Neural crest cell (in vitro differentiated cells): ENCODE data around the gene MYH6. TPM values are rescaled to one million over a fixed set of nuclear protein-coding genes. Genes with fewer than 3 reads are reported as not detected.

Source experiments
- DNase-seq: peaks from one replicate; pipeline ENCODE4 v3.0.0; 2021; ENCODE audit warnings: low read depth, mixed read lengths, low spot score
- H3K27ac Mint-ChIP-seq: one replicate; pipeline ENCODE4 v1.8.0; 2021; ENCODE audit warnings: mild to moderate bottlenecking, mixed read lengths; ENCODE audit not compliant: unreplicated experiment
- H3K27me3 Mint-ChIP-seq: 2 replicates; pipeline ENCODE4 v1.8.0; 2021; ENCODE audit warnings: low read depth, mild to moderate bottlenecking, mixed read lengths
- H3K36me3 Mint-ChIP-seq: 2 replicates; pipeline ENCODE4 v1.8.0; 2021; ENCODE audit warnings: low read depth, mild to moderate bottlenecking, mixed read lengths
- H3K4me1 Mint-ChIP-seq: 2 replicates; pipeline ENCODE4 v1.8.0; 2021; ENCODE audit warnings: mixed read lengths
- H3K4me3 Mint-ChIP-seq: one replicate; pipeline ENCODE4 v1.8.0; 2021; ENCODE audit warnings: mild to moderate bottlenecking, mixed read lengths
- H3K9me3 Mint-ChIP-seq: 2 replicates; pipeline ENCODE4 v1.8.0; 2021; ENCODE audit warnings: mixed read lengths
- CTCF ChIP-seq: fragments of 200-600 bp; sonication (generic); conservative IDR thresholded peaks from 2 replicates; pipeline ENCODE4 v1.5.0; 2021; ENCODE audit warnings: antibody characterized with exemption, mild to moderate bottlenecking
- total RNA-seq: library from RNA; stranded (reverse); gene quantifications from 2 replicates; pipeline ENCODE4 v1.2.1, GENCODE V29; 2021

Gene MYH6
- total RNA-seq, 1 donor from 2014 or later: not detected

GRCh38 chr14:23358042-23358441, 50.0 kb downstream of the MYH6 start:
- TF ChIP-seq CTCF: no peak
- no peak for DNase-seq
- no peak overlapping the region for H3K27ac Mint-ChIP-seq

GRCh38 chr14:23357261-23357660, 50.8 kb downstream of the MYH6 start:
- no peak for TF ChIP-seq CTCF
- Mint-ChIP-seq H3K4me3 (no peak overlapping the region), H3K27ac (no peak overlapping the region), H3K36me3 (peaks cover 7% of the 10 kb centered on the region), H3K9me3 (no peaks in the 10 kb centered on the region), H3K4me1 (peaks cover 35% of the 10 kb centered on the region), H3K27me3 (peaks cover 17% of the 10 kb centered on the region)
- DNase-seq: no peak

More at GRCh38 chr14:23358042-23358441, 50.0 kb downstream of the MYH6 start:
- Mint-ChIP-seq H3K4me1 (peaks cover 35% of the 10 kb centered on the region), H3K27me3 (peaks cover 13% of the 10 kb centered on the region), H3K4me3 (peak overlapping the region; percentile 37), H3K9me3 (no peaks in the 10 kb centered on the region), H3K36me3 (peaks cover 8% of the 10 kb centered on the region)

- peak overlapping the region; percentile 0 for H3K4me3 Mint-ChIP-seq
- peaks cover 17% of the 10 kb centered on the region for H3K27me3 Mint-ChIP-seq
- no peak for DNase-seq
- H3K27ac Mint-ChIP-seq: no peak overlapping the region
- TF ChIP-seq CTCF: no peak
- H3K4me1 Mint-ChIP-seq: peaks cover 29% of the 10 kb centered on the region
- H3K9me3 Mint-ChIP-seq: no peaks in the 10 kb centered on the region
- H3K36me3 Mint-ChIP-seq: peaks cover 7% of the 10 kb centered on the region
Observed at GRCh38 chr14:23356662-23357061, 51.4 kb downstream of the MYH6 start.

- H3K27ac Mint-ChIP-seq: no peak overlapping the region
- peaks cover 3% of the 10 kb centered on the region for H3K9me3 Mint-ChIP-seq
- peaks cover 27% of the 10 kb centered on the region for H3K4me1 Mint-ChIP-seq
- peaks cover 9% of the 10 kb centered on the region for H3K36me3 Mint-ChIP-seq
- peak overlapping the region; percentile 0 for H3K4me3 Mint-ChIP-seq
- H3K27me3 Mint-ChIP-seq: peaks cover 22% of the 10 kb centered on the region
- no peak for TF ChIP-seq CTCF
- no peak for DNase-seq
Observed at GRCh38 chr14:23355871-23356435, 52.1 kb downstream of the MYH6 start.

GRCh38 chr14:23354990-23355389, 53.1 kb downstream of the MYH6 start:
- H3K4me1 Mint-ChIP-seq: peaks cover 32% of the 10 kb centered on the region
- peaks cover 7% of the 10 kb centered on the region for H3K9me3 Mint-ChIP-seq
- no peak for TF ChIP-seq CTCF
- H3K36me3 Mint-ChIP-seq: peaks cover 12% of the 10 kb centered on the region
- H3K4me3 Mint-ChIP-seq: peak overlapping the region; percentile 35
- no peak overlapping the region for H3K27ac Mint-ChIP-seq
- H3K27me3 Mint-ChIP-seq: peaks cover 30% of the 10 kb centered on the region
- no peak for DNase-seq
